Glutamatergic neuron (in vitro differentiated cells): ENCODE data around the gene GALE. TPM values are rescaled to one million over a fixed set of nuclear protein-coding genes. Genes with fewer than 3 reads are reported as not detected.
"Not testable (repeated sequence)": the region's sequence is repeated elsewhere in the genome, so short reads cannot be mapped to it uniquely, and the experiment has no call there.

Experiments
- DNase-seq: peaks from one replicate; pipeline ENCODE4 v3.0.0; 2022
- H3K27ac Mint-ChIP-seq: one replicate; pipeline ENCODE4 v1.8.0; 2020; ENCODE audit warnings: mild to moderate bottlenecking, mixed read lengths, inconsistent platforms; ENCODE audit not compliant: unreplicated experiment
- H3K27me3 Mint-ChIP-seq: one replicate; pipeline ENCODE4 v1.8.0; 2020; ENCODE audit warnings: mild to moderate bottlenecking, moderate library complexity, mixed read lengths, inconsistent platforms; ENCODE audit not compliant: unreplicated experiment
- H3K36me3 Mint-ChIP-seq: one replicate; pipeline ENCODE4 v1.8.0; 2020; ENCODE audit warnings: mild to moderate bottlenecking, mixed read lengths, inconsistent platforms; ENCODE audit not compliant: unreplicated experiment
- H3K4me1 Mint-ChIP-seq: one replicate; pipeline ENCODE4 v1.8.0; 2020; ENCODE audit warnings: mild to moderate bottlenecking, low read depth, mixed read lengths, inconsistent platforms; ENCODE audit not compliant: unreplicated experiment
- H3K4me3 Mint-ChIP-seq: one replicate; pipeline ENCODE4 v1.8.0; 2020; ENCODE audit warnings: mild to moderate bottlenecking, mixed read lengths, inconsistent platforms; ENCODE audit not compliant: unreplicated experiment
- H3K9me3 Mint-ChIP-seq: one replicate; pipeline ENCODE4 v1.8.0; 2020; ENCODE audit warnings: mild to moderate bottlenecking, moderate library complexity, mixed read lengths, inconsistent platforms; ENCODE audit not compliant: unreplicated experiment
- CTCF ChIP-seq: fragments of 200-600 bp; sonication (generic); IDR thresholded peaks from one replicate; pipeline ENCODE4 v1.5.0; 2021; ENCODE audit not compliant: partially characterized antibody, unreplicated experiment
- total RNA-seq: library from RNA; stranded (reverse); fragmentation: NEBNext Ultra II Directional; extraction: Animal tissue kit (Norgen Biotek cat#: 25700); gene quantifications from one replicate; pipeline ENCODE4 v1.2.1, GENCODE V29; 2021; ENCODE audit not compliant: unreplicated experiment

GALE gene
- total RNA-seq, 1 donor from 2014 or later = 32.6 TPM

DNA sequence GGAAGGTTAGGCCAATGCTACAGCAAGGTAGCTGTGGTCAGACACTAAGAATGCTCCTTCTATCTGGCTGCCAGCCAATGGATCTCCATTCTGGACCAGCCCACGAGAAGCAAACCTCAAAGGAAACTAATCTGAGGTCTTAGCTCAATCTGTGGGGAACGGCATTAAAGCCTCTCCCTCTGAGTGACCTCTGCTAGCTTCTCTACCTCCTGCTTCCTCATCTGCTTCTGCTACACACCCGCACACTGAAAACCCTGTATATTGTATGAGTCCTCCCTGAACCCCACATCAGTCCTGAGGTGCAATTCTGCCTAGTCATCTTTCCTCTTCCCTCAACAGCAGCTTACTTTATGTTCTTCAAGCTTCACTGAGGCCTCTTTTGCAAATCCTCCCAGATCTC lies 6.9 kb upstream of the GALE start:
- Mint-ChIP-seq H3K4me3 (no peak overlapping the region), H3K27ac (no peak overlapping the region), H3K4me1 (no peaks in the 10 kb centered on the region), H3K9me3 (no peaks in the 10 kb centered on the region), H3K27me3 (no peaks in the 10 kb centered on the region), H3K36me3 (no peaks in the 10 kb centered on the region)
- no peak for DNase-seq
- TF ChIP-seq CTCF = no peak

DNA sequence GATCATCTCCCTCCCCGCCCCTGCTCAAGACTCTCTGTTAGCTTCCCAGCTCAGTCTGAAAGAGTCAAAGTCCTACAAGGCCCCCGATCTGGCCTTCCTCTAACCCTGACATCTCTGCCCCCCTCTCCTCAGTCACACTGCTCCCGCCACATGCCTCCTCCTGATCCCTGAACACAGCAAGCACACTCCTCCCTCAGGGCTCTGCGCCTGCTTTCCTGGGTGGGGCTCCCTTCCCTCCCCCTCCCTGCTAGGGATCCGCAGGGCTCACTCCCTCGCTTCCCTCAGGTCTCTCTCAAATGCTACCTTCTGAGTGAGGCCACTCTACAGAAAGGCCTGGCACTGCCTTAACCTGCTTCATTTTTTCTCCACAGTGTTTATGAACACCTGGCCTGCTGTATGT lies 5.7 kb upstream of the GALE start:
- Mint-ChIP-seq H3K4me3 (no peak overlapping the region), H3K27ac (no peak overlapping the region), H3K36me3 (no peaks in the 10 kb centered on the region)

GRCh38 chr1:23805025-23805424 lies 4.5 kb upstream of the GALE start:
- no peak overlapping the region for H3K4me3 Mint-ChIP-seq
- no peaks in the 10 kb centered on the region for H3K36me3 Mint-ChIP-seq
- TF ChIP-seq CTCF = no peak
- no peak overlapping the region for H3K27ac Mint-ChIP-seq
- peaks cover 3% of the 10 kb centered on the region for H3K9me3 Mint-ChIP-seq
- H3K4me1 Mint-ChIP-seq = peaks cover 2% of the 10 kb centered on the region
- peaks cover 2% of the 10 kb centered on the region for H3K27me3 Mint-ChIP-seq
- DNase-seq = no peak

More for the DNA sequence above, 5.7 kb upstream of the GALE start:
- H3K27me3 Mint-ChIP-seq = peaks cover 2% of the 10 kb centered on the region
- peaks cover under 1% of the 10 kb centered on the region for H3K9me3 Mint-ChIP-seq
- DNase-seq = no peak
- H3K4me1 Mint-ChIP-seq = peaks cover under 1% of the 10 kb centered on the region
- no peak for TF ChIP-seq CTCF

DNA sequence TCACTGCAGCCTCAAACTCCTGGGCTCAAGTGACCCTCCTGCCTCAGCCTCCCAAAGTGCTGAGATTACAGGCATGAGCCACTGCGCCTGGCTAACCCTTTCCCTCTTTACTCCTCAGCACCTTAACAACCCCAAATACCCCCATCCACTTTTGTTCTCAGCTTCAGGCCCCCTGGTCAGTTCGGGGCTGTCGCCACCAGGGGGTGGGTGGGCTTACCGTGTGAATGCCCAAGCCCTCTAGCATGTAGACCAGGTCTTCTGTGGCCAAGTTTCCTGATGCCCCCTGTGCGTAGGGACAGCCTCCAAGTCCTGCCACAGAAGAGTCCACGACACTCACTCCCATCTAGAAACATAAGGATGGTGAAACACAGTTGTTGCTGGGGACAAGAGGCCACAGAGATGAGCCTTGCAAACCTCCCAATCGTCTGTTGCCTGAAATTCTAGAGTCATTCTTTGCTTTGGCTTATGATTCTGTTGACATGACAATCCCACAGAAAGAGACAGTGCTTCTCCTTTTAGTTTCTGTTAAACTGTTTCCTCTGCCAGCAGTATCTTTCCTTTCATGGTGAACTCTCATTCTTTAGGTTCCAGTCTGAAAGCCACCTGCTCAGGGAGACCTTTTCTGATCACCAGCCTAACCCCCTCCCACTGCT lies 3.8 kb upstream of the GALE start:
- no peak overlapping the region for H3K27ac Mint-ChIP-seq
- no peaks in the 10 kb centered on the region for H3K36me3 Mint-ChIP-seq
- peaks cover 5% of the 10 kb centered on the region for H3K9me3 Mint-ChIP-seq
- DNase-seq = peak; percentile 58
- peaks cover 2% of the 10 kb centered on the region for H3K27me3 Mint-ChIP-seq
- H3K4me1 Mint-ChIP-seq = peaks cover 2% of the 10 kb centered on the region
- TF ChIP-seq CTCF = peak; percentile 54
- H3K4me3 Mint-ChIP-seq = no peak overlapping the region

GRCh38 chr1:23803674-23804073 lies 3.1 kb upstream of the GALE start:
- H3K4me3 Mint-ChIP-seq = no peak overlapping the region
- peaks cover 5% of the 10 kb centered on the region for H3K9me3 Mint-ChIP-seq
- no peaks in the 10 kb centered on the region for H3K36me3 Mint-ChIP-seq
- no peak for TF ChIP-seq CTCF
- DNase-seq = no peak
- no peak overlapping the region for H3K27ac Mint-ChIP-seq
- H3K27me3 Mint-ChIP-seq = peaks cover 2% of the 10 kb centered on the region
- H3K4me1 Mint-ChIP-seq = peaks cover 2% of the 10 kb centered on the region

DNA sequence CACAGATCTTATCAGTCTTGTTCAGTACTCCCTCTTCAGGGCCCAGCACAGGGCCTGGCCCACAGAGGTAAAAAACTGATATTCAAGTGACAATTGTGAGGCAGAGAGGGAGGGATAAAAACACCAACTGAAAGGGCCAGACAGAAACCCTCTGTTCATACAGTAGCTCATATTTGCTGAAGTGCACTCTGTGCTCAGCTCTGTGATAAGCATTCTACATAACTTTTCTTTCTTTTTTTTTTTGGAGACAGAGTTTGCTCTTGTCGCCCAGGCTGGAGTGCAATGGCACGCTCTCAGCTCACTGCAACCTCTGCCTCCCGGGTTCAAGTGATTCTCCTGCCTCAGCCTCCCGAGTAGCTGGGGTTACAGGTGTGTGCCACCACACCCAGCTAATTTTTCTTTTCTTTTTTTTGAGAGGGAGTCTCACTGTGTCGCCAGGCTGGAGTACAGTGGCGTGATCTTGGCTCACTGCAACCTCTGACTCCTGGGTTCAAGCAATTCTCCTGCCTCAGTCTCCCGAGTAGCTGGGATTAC lies 2.3 kb upstream of the GALE start:
- not testable (repeated sequence) for H3K4me1 Mint-ChIP-seq, H3K36me3 Mint-ChIP-seq, H3K9me3 Mint-ChIP-seq, H3K27ac Mint-ChIP-seq, DNase-seq, H3K27me3 Mint-ChIP-seq, H3K4me3 Mint-ChIP-seq
